HFFc6 (cell line): ENCODE results near the gene CDC25C. TPM values are rescaled to one million over a fixed set of nuclear protein-coding genes. Genes with fewer than 3 reads are reported as not detected.
"Not testable (repeated sequence)": the region's sequence is repeated elsewhere in the genome, so short reads cannot be mapped to it uniquely, and the experiment has no call there.

Source experiments
- DNase-seq: peaks from one replicate; pipeline ENCODE4 v3.0.0-alpha.2; 2018
- H3K27ac Mint-ChIP-seq: 2 replicates; pipeline ENCODE4 v1.8.0; 2020; ENCODE audit warnings: mild to moderate bottlenecking, mixed read lengths
- H3K27me3 Mint-ChIP-seq: 2 replicates; pipeline ENCODE4 v1.8.0; 2021; ENCODE audit warnings: mild to moderate bottlenecking, moderate library complexity, mixed read lengths; ENCODE audit not compliant: insufficient read depth
- H3K36me3 Mint-ChIP-seq: 2 replicates; pipeline ENCODE4 v1.8.0; 2021; ENCODE audit warnings: low read depth, mixed read lengths
- H3K4me1 Mint-ChIP-seq: 2 replicates; pipeline ENCODE4 v1.8.0; 2020; ENCODE audit warnings: low read depth, mixed read lengths
- H3K4me3 Mint-ChIP-seq: 2 replicates; pipeline ENCODE4 v1.8.0; 2020; ENCODE audit warnings: mild to moderate bottlenecking, moderate library complexity, mixed read lengths
- H3K9me3 Mint-ChIP-seq: 2 replicates; pipeline ENCODE4 v1.8.0; 2020; ENCODE audit warnings: mild to moderate bottlenecking, mixed read lengths
- CTCF ChIP-seq: fragments of 200-600 bp; sonication (generic); IDR thresholded peaks from 2 replicates; pipeline ENCODE4 v1.5.0; 2021; ENCODE audit warnings: antibody characterized with exemption, mild to moderate bottlenecking
- total RNA-seq, 6 experiments: library from RNA; stranded (reverse); fragmentation: NEBNext Ultra II Directional; extraction: Animal tissue kit (Norgen Biotek cat#: 25700); gene quantifications; 2 replicates in 1 of 6; 3 replicates in 5 of 6; pipeline ENCODE4 v1.2.3, GENCODE V29; 2021

CDC25C gene
- total RNA-seq, 6 experiments from 2014 or later = 4.1 to 10.5 (median 8.7) TPM

- peak overlapping the region; percentile 69 for H3K27ac Mint-ChIP-seq
- no peaks in the 10 kb centered on the region for H3K9me3 Mint-ChIP-seq
- peaks cover 17% of the 10 kb centered on the region; the same call in 1 of the 2 replicates for H3K36me3 Mint-ChIP-seq
- H3K27me3 Mint-ChIP-seq = peaks cover 8% of the 10 kb centered on the region
- no peak for DNase-seq
- TF ChIP-seq CTCF = no peak
- peak overlapping the region; percentile 87 for H3K4me3 Mint-ChIP-seq
- H3K4me1 Mint-ChIP-seq = peaks cover 50% of the 10 kb centered on the region
These were observed 6.9 kb upstream of the CDC25C start for GRCh38 chr5:138338411-138339090.

- Mint-ChIP-seq H3K27ac (peak within 1 kb of the TSS; percentile 99), H3K9me3 (no peaks in the 10 kb centered on the region), H3K4me1 (peaks cover 50% of the 10 kb centered on the region), H3K4me3 (peak within 1 kb of the TSS; percentile 87), H3K36me3 (peaks cover 17% of the 10 kb centered on the region; the same call in 1 of the 2 replicates), H3K27me3 (peaks cover 8% of the 10 kb centered on the region)
- peak; percentile 15; the same call in 1 of the 2 replicates for TF ChIP-seq CTCF
- peak; percentile 87 for DNase-seq
These were observed 6.2 kb upstream of the CDC25C start, which contains the start of gene FAM53C for GRCh38 chr5:138337685-138338410. TSS of gene FAM53C (plus strand) at chr5:138338266. CDS start at chr5:138341336, 3,070 bp downstream.

GRCh38 chr5:138336952-138337684, 5.5 kb upstream of the CDC25C start:
- Mint-ChIP-seq H3K4me1 (peaks cover 53% of the 10 kb centered on the region), H3K36me3 (peaks cover 17% of the 10 kb centered on the region; the same call in 1 of the 2 replicates), H3K4me3 (peak overlapping the region; percentile 87), H3K27me3 (peaks cover 8% of the 10 kb centered on the region), H3K9me3 (no peaks in the 10 kb centered on the region), H3K27ac (peak overlapping the region; percentile 99)
- no peak for TF ChIP-seq CTCF
- no peak for DNase-seq

- Mint-ChIP-seq H3K27ac (no peak overlapping the region), H3K27me3 (peaks cover 8% of the 10 kb centered on the region), H3K9me3 (no peaks in the 10 kb centered on the region), H3K4me3 (no peak overlapping the region), H3K4me1 (peaks cover 51% of the 10 kb centered on the region), H3K36me3 (peaks cover 4% of the 10 kb centered on the region; the same call in 1 of the 2 replicates)
- TF ChIP-seq CTCF = no peak
- DNase-seq = peak; percentile 23
These were observed 3.4 kb upstream of the CDC25C start for GRCh38 chr5:138334867-138335447.

- no peaks in the 10 kb centered on the region for H3K9me3 Mint-ChIP-seq
- peak overlapping the region; percentile 90 for H3K4me3 Mint-ChIP-seq
- no peak for DNase-seq
- H3K4me1 Mint-ChIP-seq = peaks cover 39% of the 10 kb centered on the region
- no peak for TF ChIP-seq CTCF
- no peaks in the 10 kb centered on the region for H3K36me3 Mint-ChIP-seq
- no peaks in the 10 kb centered on the region for H3K27me3 Mint-ChIP-seq
- H3K27ac Mint-ChIP-seq = peak overlapping the region; percentile 96
These were observed 673 bp downstream of the CDC25C start for GRCh38 chr5:138330813-138331448.

GRCh38 chr5:138318211-138318610, 13.4 kb downstream of the CDC25C start:
- not testable (repeated sequence) for H3K27ac Mint-ChIP-seq, DNase-seq, H3K9me3 Mint-ChIP-seq, H3K4me3 Mint-ChIP-seq, H3K27me3 Mint-ChIP-seq, H3K4me1 Mint-ChIP-seq, H3K36me3 Mint-ChIP-seq
